ENCODE measurements around the gene PAM.

The PAM gene

DNA sequence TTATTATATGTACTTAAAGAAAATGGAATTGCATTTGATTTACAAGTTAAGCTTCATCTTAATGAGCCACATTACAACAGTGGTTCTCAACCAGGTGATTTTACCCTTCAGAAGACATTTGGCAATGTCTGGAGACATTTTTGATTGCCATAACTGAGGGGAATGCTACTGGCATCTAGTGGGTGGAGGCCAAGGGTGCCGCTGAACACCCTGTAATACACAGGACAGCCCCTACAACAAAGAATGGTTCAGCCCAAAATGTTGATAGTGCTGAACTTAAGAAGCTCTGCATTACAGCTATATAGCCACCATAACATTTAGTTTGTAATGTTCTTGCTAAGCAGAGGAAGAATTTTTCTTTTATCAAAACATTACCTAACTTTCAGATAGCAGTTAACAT, 103.1 kb downstream of the PAM start:
- H3K27ac Mint-ChIP-seq: no peak overlapping the region
- no peaks in the 10 kb centered on the region for H3K27me3 Mint-ChIP-seq
- no peaks in the 10 kb centered on the region for H3K9me3 Mint-ChIP-seq
- ATAC-seq (replicated peaks) (no peak), DNase-seq (no peak)
- H3K36me3 Mint-ChIP-seq: no peaks in the 10 kb centered on the region
- H3K4me3 Mint-ChIP-seq: no peak overlapping the region
- H3K4me1 Mint-ChIP-seq: peaks cover 2 to 9% of the 10 kb centered on the region in 2 donors

- no peak overlapping the region for H3K27ac Mint-ChIP-seq
Observed at GRCh38 chr5:102858808-102859207, 103.7 kb downstream of the PAM start.

GRCh38 chr5:102860035-102860434, 104.9 kb downstream of the PAM start:
- H3K27me3 Mint-ChIP-seq: peaks cover under 1 to 3% of the 10 kb centered on the region in 2 donors
- H3K36me3 Mint-ChIP-seq: no peaks in the 10 kb centered on the region
- ATAC-seq (replicated peaks) (no peak), DNase-seq (no peak)
- H3K4me1 Mint-ChIP-seq: peaks cover 2 to 12% of the 10 kb centered on the region in 2 donors
- H3K4me3 Mint-ChIP-seq: no peak overlapping the region
- no peak overlapping the region for H3K27ac Mint-ChIP-seq
- no peaks in the 10 kb centered on the region for H3K9me3 Mint-ChIP-seq

More at GRCh38 chr5:102858808-102859207, 103.7 kb downstream of the PAM start:
- no peaks in the 10 kb centered on the region for H3K27me3 Mint-ChIP-seq
- H3K4me1 Mint-ChIP-seq: peaks cover 2 to 9% of the 10 kb centered on the region in 2 donors
- DNase-seq (no peak), ATAC-seq (replicated peaks) (no peak)
- no peaks in the 10 kb centered on the region for H3K36me3 Mint-ChIP-seq
- no peak overlapping the region for H3K4me3 Mint-ChIP-seq
- no peaks in the 10 kb centered on the region for H3K9me3 Mint-ChIP-seq

GRCh38 chr5:102863058-102863457, 108.0 kb downstream of the PAM start:
- no peak overlapping the region for H3K27ac Mint-ChIP-seq
- H3K36me3 Mint-ChIP-seq: peaks cover 0 to 1% of the 10 kb centered on the region in 2 donors
- no peak overlapping the region for H3K4me3 Mint-ChIP-seq
- peaks cover 11 to 15% of the 10 kb centered on the region in 2 donors for H3K27me3 Mint-ChIP-seq
- no peaks in the 10 kb centered on the region for H3K9me3 Mint-ChIP-seq
- ATAC-seq (replicated peaks) (no peak), DNase-seq (no peak)
- peaks cover 6 to 16% of the 10 kb centered on the region in 2 donors for H3K4me1 Mint-ChIP-seq

DNA sequence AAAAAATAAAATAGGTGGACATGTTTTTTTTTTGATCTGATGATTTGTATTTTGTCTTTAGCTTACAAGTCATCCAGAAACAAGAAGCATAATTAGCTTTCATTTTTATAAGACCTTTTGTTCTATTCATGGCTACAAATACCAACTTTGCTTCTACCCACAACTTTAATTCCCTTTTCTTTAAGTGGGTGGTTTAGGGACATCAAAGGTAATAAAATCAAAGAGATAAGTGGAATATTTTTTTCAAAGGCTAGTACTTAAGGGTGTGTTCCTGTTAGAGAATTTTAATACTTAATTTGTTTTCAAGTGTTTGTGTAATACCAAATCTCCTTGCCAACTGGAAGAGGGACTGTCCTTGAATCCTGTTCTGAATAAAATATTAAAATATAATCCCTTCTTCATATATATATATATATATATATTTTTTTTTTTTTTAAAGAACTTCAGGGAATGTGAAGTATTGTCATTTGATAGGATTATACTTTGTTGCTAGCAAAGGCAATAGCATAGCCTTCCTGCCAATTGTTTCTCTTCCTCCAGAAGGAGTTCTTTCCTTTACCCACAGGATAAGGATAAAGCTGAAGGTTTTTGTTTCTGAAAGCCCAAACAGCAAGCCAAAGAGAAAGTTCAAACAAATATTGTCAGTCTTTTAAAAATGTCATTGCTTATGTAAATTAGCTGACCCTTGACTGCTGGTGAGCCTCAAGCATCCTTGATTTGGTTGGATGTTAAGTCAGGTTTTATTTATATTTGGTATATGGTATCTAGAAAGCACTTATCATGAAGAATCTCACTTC, 108.9 kb downstream of the PAM start:
- Mint-ChIP-seq H3K4me3 (no peak overlapping the region), H3K9me3 (no peaks in the 10 kb centered on the region), H3K27me3 (peaks cover 11 to 15% of the 10 kb centered on the region in 2 donors), H3K27ac (no peak overlapping the region), H3K36me3 (peaks cover under 1 to 2% of the 10 kb centered on the region in 2 donors), H3K4me1 (peaks cover 6 to 16% of the 10 kb centered on the region in 2 donors)
- ATAC-seq (replicated peaks) (no peak), DNase-seq (no peak)

- ATAC-seq (replicated peaks) (no peak), DNase-seq (no peak)
- H3K9me3 Mint-ChIP-seq: no peaks in the 10 kb centered on the region
- peak overlapping the region; percentile 81 to 83 for H3K4me3 Mint-ChIP-seq
- peaks cover 15 to 21% of the 10 kb centered on the region in 2 donors for H3K27me3 Mint-ChIP-seq
- H3K36me3 Mint-ChIP-seq: peaks cover 10% of the 10 kb centered on the region in 2 donors
- peaks cover 6 to 16% of the 10 kb centered on the region in 2 donors for H3K4me1 Mint-ChIP-seq
- H3K27ac Mint-ChIP-seq: peak overlapping the region; percentile 39
Observed at GRCh38 chr5:102865171-102865509, 110.0 kb downstream of the PAM start.

GRCh38 chr5:102865510-102866236, 110.6 kb downstream of the PAM start:
- Mint-ChIP-seq H3K4me3 (peak overlapping the region; percentile 81 to 83), H3K27me3 (peaks cover 15 to 21% of the 10 kb centered on the region in 2 donors), H3K27ac (peak overlapping the region; percentile 39), H3K4me1 (peaks cover 6 to 16% of the 10 kb centered on the region in 2 donors), H3K36me3 (peaks cover 10% of the 10 kb centered on the region in 2 donors), H3K9me3 (no peaks in the 10 kb centered on the region)
- DNase-seq (peak; percentile 52), ATAC-seq (replicated peaks) (peak; percentile 91 to 96)

DNA sequence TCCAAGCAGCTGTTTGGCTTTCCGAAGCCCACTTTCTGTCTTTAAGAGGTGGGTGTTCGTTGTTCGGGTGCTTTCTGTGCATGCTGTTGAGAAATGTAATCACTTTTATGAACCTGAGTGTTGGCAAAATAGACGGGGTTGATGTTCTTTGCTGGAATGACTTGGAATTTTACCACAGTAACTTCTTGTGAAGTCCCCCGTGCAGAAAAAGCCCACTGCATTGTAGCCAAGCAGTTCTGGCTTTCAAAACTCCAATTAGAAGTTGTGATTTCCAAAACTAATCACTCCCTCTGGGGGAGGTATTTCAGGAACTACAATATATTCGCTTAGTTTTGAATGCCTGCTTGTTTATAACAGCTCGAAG, 111.1 kb downstream of the PAM start:
- peaks cover 15 to 21% of the 10 kb centered on the region in 2 donors for H3K27me3 Mint-ChIP-seq
- peaks cover 6 to 16% of the 10 kb centered on the region in 2 donors for H3K4me1 Mint-ChIP-seq
- peak overlapping the region; percentile 39 for H3K27ac Mint-ChIP-seq
- H3K4me3 Mint-ChIP-seq: peak overlapping the region; percentile 80 to 83
- no peaks in the 10 kb centered on the region for H3K9me3 Mint-ChIP-seq
- ATAC-seq (replicated peaks) (no peak), DNase-seq (no peak)
- H3K36me3 Mint-ChIP-seq: peaks cover 10% of the 10 kb centered on the region in 2 donors

DNA sequence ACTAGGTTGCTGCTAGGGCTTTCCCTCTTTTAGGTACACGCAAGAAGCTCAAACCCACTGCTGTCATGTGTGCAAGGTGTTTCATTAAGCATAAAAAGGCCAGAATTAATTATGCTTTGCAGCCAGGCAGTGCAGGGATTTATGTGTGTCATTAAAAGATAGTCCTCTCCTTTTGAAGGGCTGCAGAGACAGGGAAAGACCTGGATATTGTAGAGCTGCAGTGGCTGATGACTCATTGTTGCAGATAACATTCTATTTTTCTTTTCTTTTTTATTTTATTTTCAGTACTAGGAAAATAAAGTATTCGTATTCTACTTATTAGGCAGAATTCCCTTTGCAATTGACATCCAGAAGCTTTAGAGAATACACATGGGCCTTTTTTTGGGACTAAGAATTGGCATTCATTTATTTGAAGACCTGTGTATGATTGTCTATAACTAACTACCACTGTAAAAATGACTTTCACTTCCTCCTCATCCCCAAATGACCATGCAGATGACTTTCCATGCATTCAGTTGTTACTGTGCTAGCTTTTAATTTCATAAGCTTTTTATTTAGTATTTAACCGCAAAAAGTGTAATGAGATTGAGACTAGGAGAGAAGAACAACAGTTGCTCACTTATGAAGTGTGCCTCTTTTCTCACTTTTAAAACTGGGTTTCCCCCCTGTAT, 113.0 kb downstream of the PAM start:
- peaks cover 15 to 21% of the 10 kb centered on the region in 2 donors for H3K27me3 Mint-ChIP-seq
- no peak for DNase-seq
- no peaks in the 10 kb centered on the region for H3K9me3 Mint-ChIP-seq
- no peak overlapping the region for H3K4me3 Mint-ChIP-seq
- H3K4me1 Mint-ChIP-seq: peaks cover 6 to 16% of the 10 kb centered on the region in 2 donors
- H3K36me3 Mint-ChIP-seq: peaks cover 10% of the 10 kb centered on the region in 2 donors
- no peak overlapping the region for H3K27ac Mint-ChIP-seq
- peak in 1 of 2 donors; percentile 27 for ATAC-seq (replicated peaks)

GRCh38 chr5:102869230-102869629, 114.1 kb downstream of the PAM start:
- no peak overlapping the region for H3K4me3 Mint-ChIP-seq
- H3K4me1 Mint-ChIP-seq: peaks cover 6 to 16% of the 10 kb centered on the region in 2 donors
- peaks cover 15 to 21% of the 10 kb centered on the region in 2 donors for H3K27me3 Mint-ChIP-seq
- ATAC-seq (replicated peaks) (no peak), DNase-seq (no peak)
- peaks cover 10% of the 10 kb centered on the region in 2 donors for H3K36me3 Mint-ChIP-seq
- H3K27ac Mint-ChIP-seq: no peak overlapping the region
- no peaks in the 10 kb centered on the region for H3K9me3 Mint-ChIP-seq

GRCh38 chr5:102873379-102873932, 118.4 kb downstream of the PAM start:
- H3K27me3 Mint-ChIP-seq: peaks cover 0 to 10% of the 10 kb centered on the region in 2 donors

DNA sequence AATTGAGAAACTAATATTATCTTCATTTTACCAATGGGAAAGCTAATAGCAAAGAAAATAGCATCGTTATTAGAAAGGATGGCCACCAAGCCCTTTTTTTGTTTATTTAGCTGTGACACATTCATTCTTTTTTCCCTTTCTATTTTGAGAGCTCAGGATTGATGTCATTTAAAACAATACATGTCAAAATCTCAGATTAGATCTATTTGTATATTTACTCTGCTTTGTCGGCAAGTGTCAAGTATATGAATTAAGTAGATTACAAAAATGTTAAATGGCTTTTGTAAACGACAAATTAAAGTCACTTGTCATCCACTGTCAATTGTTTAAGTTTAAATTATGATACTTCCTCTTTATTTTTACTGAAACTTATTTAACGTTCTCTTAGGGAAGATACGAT, 118.9 kb downstream of the PAM start:
- Mint-ChIP-seq H3K9me3 (no peaks in the 10 kb centered on the region), H3K27me3 (peaks cover 0 to 9% of the 10 kb centered on the region in 2 donors), H3K4me3 (no peak overlapping the region), H3K36me3 (peaks cover 8 to 11% of the 10 kb centered on the region in 2 donors), H3K27ac (no peak overlapping the region), H3K4me1 (no peaks in the 10 kb centered on the region)
- no peak for DNase-seq
- no peak for ATAC-seq (replicated peaks)

More at GRCh38 chr5:102873379-102873932, 118.4 kb downstream of the PAM start:
- ATAC-seq (replicated peaks): no peak
- no peaks in the 10 kb centered on the region for H3K4me1 Mint-ChIP-seq
- H3K36me3 Mint-ChIP-seq: peaks cover 10 to 12% of the 10 kb centered on the region in 2 donors
- DNase-seq: no peak
- no peak overlapping the region for H3K4me3 Mint-ChIP-seq
- H3K9me3 Mint-ChIP-seq: no peaks in the 10 kb centered on the region
- H3K27ac Mint-ChIP-seq: no peak overlapping the region

DNA sequence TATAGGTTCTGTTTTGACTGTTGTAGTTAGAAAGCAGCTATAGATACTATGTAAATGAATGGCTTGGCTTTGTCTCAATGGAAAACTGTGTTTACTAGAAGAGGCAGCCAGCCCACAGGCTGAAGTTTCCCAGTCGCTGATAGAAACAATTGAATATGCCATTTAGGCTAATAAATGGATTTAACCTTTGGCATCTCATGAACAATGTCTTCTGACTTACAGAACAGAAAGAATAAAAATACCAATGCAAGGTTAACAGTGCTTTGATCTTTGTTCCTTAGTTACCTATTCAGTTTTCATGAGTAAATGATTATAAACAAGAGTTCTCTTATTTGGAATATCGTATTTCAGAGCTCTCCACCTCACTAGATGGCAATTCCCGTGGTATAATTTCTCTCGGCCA, 120.6 kb downstream of the PAM start:
- no peak overlapping the region for H3K4me3 Mint-ChIP-seq

GRCh38 chr5:102876610-102877009, 121.5 kb downstream of the PAM start:
- Mint-ChIP-seq H3K4me3 (no peak overlapping the region), H3K27me3 (no peaks in the 10 kb centered on the region), H3K4me1 (no peaks in the 10 kb centered on the region), H3K9me3 (no peaks in the 10 kb centered on the region), H3K27ac (no peak overlapping the region), H3K36me3 (peaks cover 3 to 5% of the 10 kb centered on the region in 2 donors)
- ATAC-seq (replicated peaks) (no peak), DNase-seq (no peak)

More for the DNA sequence above, 120.6 kb downstream of the PAM start:
- H3K27me3 Mint-ChIP-seq: no peaks in the 10 kb centered on the region
- no peak overlapping the region for H3K27ac Mint-ChIP-seq
- H3K36me3 Mint-ChIP-seq: peaks cover 3 to 5% of the 10 kb centered on the region in 2 donors
- DNase-seq (no peak), ATAC-seq (replicated peaks) (no peak)
- H3K9me3 Mint-ChIP-seq: no peaks in the 10 kb centered on the region
- no peaks in the 10 kb centered on the region for H3K4me1 Mint-ChIP-seq
